Common myeloid progenitor, CD34-positive (primary cell): ENCODE data around the gene ADGRF3.
"Not testable (repeated sequence)": the region's sequence is repeated elsewhere in the genome, so short reads cannot be mapped to it uniquely, and the experiment has no call there.

Experiments used
- CTCF ChIA-PET: fragments of 350-600 bp; sonication (Branson Sonifier 250); formaldehyde crosslinking; loops from one replicate; lab custom pipeline; 2021; ENCODE audit warnings: antibody characterized with exemption; lab: Charles Lee
- POLR2A ChIA-PET: fragments of 350-600 bp; sonication (Branson Sonifier 250); formaldehyde crosslinking; loops from one replicate; lab custom pipeline; 2021; ENCODE audit warnings: antibody characterized with exemption; lab: Charles Lee
- DNase-seq, 3 donors: peaks; one replicate each; pipeline versions ENCODE4 v3.0.0 to v3.0.0-alpha.2; 2013
- H3K27ac ChIP-seq, 2 experiments: 1 replicate in 1 of 2; 2 replicates in 1 of 2; pipeline ENCODE4 v1.7.0; 2013; ENCODE audit warnings: inconsistent platforms in 2 of 2, low read length in 2 of 2, mild to moderate bottlenecking in 2 of 2, low read depth in 1 of 2, moderate library complexity in 1 of 2; ENCODE audit not compliant: severe bottlenecking in 2 of 2, insufficient read depth in 1 of 2, poor library complexity in 1 of 2
- H3K27me3 ChIP-seq, 5 experiments: replicated peaks in 2 of 5; 1 replicate in 3 of 5; 2 replicates in 2 of 5; pipeline versions ENCODE4 v1.6.1 to v1.7.0; 2013; ENCODE audit warnings: low read length in 4 of 5, mild to moderate bottlenecking in 2 of 5, moderate library complexity in 2 of 5, inconsistent platforms in 1 of 5; ENCODE audit not compliant: insufficient read depth in 5 of 5, control insufficient read depth in 4 of 5
- H3K36me3 ChIP-seq, 4 experiments: 1 replicate in 2 of 4; 2 replicates in 2 of 4; pipeline versions ENCODE4 v1.6.1 to v1.7.0; 2013; ENCODE audit warnings: low read length in 3 of 4, control low read depth in 1 of 4, mild to moderate bottlenecking in 1 of 4; ENCODE audit not compliant: control insufficient read depth in 4 of 4, insufficient read depth in 4 of 4
- H3K4me1 ChIP-seq, 4 experiments: 1 replicate in 3 of 4; 2 replicates in 1 of 4; pipeline versions ENCODE4 v1.6.1 to v1.7.1; 2013; ENCODE audit warnings: low read length in 3 of 4, mild to moderate bottlenecking in 3 of 4, control low read depth in 1 of 4, inconsistent platforms in 1 of 4, moderate library complexity in 1 of 4; ENCODE audit not compliant: control insufficient read depth in 4 of 4, insufficient read depth in 4 of 4; ENCODE audit errors: control extremely low read depth in 1 of 4
- H3K4me3 ChIP-seq, 7 experiments: 1 replicate in 4 of 7; 2 replicates in 3 of 7; pipeline versions ENCODE4 v1.5.1 to v1.7.0; 2013; ENCODE audit warnings: mild to moderate bottlenecking in 7 of 7, low read length in 6 of 7, moderate library complexity in 6 of 7, inconsistent platforms in 2 of 7, low read depth in 2 of 7, control low read depth in 1 of 7; ENCODE audit not compliant: insufficient read depth in 4 of 7, control insufficient read depth in 1 of 7; ENCODE audit errors: extremely low read depth in 1 of 7
- H3K9me3 ChIP-seq, 5 experiments: 1 replicate in 4 of 5; 2 replicates in 1 of 5; pipeline versions ENCODE4 v1.6.1 to v1.7.1; 2013; ENCODE audit warnings: low read length in 4 of 5, mild to moderate bottlenecking in 2 of 5, inconsistent platforms in 1 of 5, low read depth in 1 of 5, moderate library complexity in 1 of 5; ENCODE audit not compliant: control insufficient read depth in 4 of 5, insufficient read depth in 2 of 5; ENCODE audit errors: control extremely low read depth in 1 of 5
- WGBS: methylation state at CpG from one replicate; pipeline ENCODE4 v1.1.5; 2013; ENCODE audit not compliant: insufficient coverage; 5-methylcytosine and 5-hydroxymethylcytosine counted together

ADGRF3 gene

GRCh38 chr2:26330604-26331003 lies 16.0 kb downstream of the ADGRF3 start:
- POLR2A ChIA-PET = no interaction called here

GRCh38 chr2:26330114-26330549 lies 16.5 kb downstream of the ADGRF3 start:
- Histone ChIP-seq H3K4me1 (peaks cover 2 to 39% (median 9%) of the 10 kb centered on the region in 4 experiments), H3K9me3 (no peaks in the 10 kb centered on the region), H3K27me3 (no peaks in the 10 kb centered on the region), H3K4me3 (peak overlapping the region in 2 of 7 experiments; percentile 19 to 37), H3K36me3 (no peaks in the 10 kb centered on the region), H3K27ac (no peak overlapping the region)
- 0% methylated on average over 6 of the region's 7 CpGs for WGBS
- ChIA-PET POLR2A (no interaction called here), CTCF (interaction anchor here (1.1 to 4.0 kb wide), 5 partner anchors 13 to 139 kb away, joined by 3 to 23 read pairs (median 3); no protein-coding TSS in a partner anchor)
- DNase-seq = peak; percentile 84 to 87 (median 87)

More at GRCh38 chr2:26330604-26331003, 16.0 kb downstream of the ADGRF3 start:
- CTCF ChIA-PET = interaction anchor here (0.9 to 4.0 kb wide), 6 partner anchors 13 to 139 kb away, joined by 3 to 23 read pairs (median 3); no protein-coding TSS in a partner anchor
- peaks cover 2 to 39% (median 9%) of the 10 kb centered on the region in 4 experiments for H3K4me1 ChIP-seq
- no peaks in the 10 kb centered on the region for H3K9me3 ChIP-seq
- no peaks in the 10 kb centered on the region for H3K36me3 ChIP-seq
- no peak overlapping the region for H3K27ac ChIP-seq
- DNase-seq = no peak
- WGBS = 100% methylated on average over 1 of the region's 3 CpGs
- no peaks in the 10 kb centered on the region for H3K27me3 ChIP-seq
- peak overlapping the region in 1 of 7 experiments; percentile 37 for H3K4me3 ChIP-seq

GRCh38 chr2:26329083-26329482 lies 17.5 kb downstream of the ADGRF3 start:
- H3K4me3 ChIP-seq, H3K9me3 ChIP-seq, H3K27me3 ChIP-seq, H3K27ac ChIP-seq, DNase-seq, POLR2A ChIA-PET, H3K36me3 ChIP-seq: not testable (repeated sequence)
- CTCF ChIA-PET = interaction anchor here (1.2 to 4.0 kb wide), 3 partner anchors 12 to 98 kb away, joined by 3 to 23 read pairs (median 3); no protein-coding TSS in a partner anchor
- WGBS = 100% methylated on average over 2 of the region's 4 CpGs
- peaks cover 2 to 39% (median 9%) of the 10 kb centered on the region in 4 experiments for H3K4me1 ChIP-seq

- CTCF ChIA-PET = interaction anchor here (0.6 to 4.0 kb wide), 6 partner anchors 10 to 882 kb away, joined by 3 to 23 read pairs (median 3); no protein-coding TSS in a partner anchor
- peaks cover 2 to 36% (median 9%) of the 10 kb centered on the region in 4 experiments for H3K4me1 ChIP-seq
- H3K27ac ChIP-seq = no peak overlapping the region
- no peaks in the 10 kb centered on the region for H3K9me3 ChIP-seq
- WGBS = 57% methylated on average over 1 of the region's 5 CpGs
- POLR2A ChIA-PET = no interaction called here
- no peak overlapping the region for H3K4me3 ChIP-seq
- H3K27me3 ChIP-seq = no peaks in the 10 kb centered on the region
- H3K36me3 ChIP-seq = no peaks in the 10 kb centered on the region
- peak in 2 of 3 donors; percentile 23 to 26 for DNase-seq
Observed at GRCh38 chr2:26327291-26328272, 19.0 kb downstream of the ADGRF3 start.

- Histone ChIP-seq H3K27ac (no peak overlapping the region), H3K27me3 (no peaks in the 10 kb centered on the region), H3K36me3 (no peaks in the 10 kb centered on the region), H3K4me1 (peaks cover 2 to 36% (median 9%) of the 10 kb centered on the region in 4 experiments), H3K4me3 (no peak overlapping the region), H3K9me3 (no peaks in the 10 kb centered on the region)
- ChIA-PET POLR2A (no interaction called here), CTCF (interaction anchor here (1.0 kb wide), 2 partner anchors 9 to 27 kb away, joined by 3 to 4 read pairs; no protein-coding TSS in a partner anchor)
- 100% methylated on average over 1 of the region's 1 CpG for WGBS
- DNase-seq = no peak
Observed at GRCh38 chr2:26326514-26326913, 20.1 kb downstream of the ADGRF3 start.

- Histone ChIP-seq H3K27me3 (no peaks in the 10 kb centered on the region), H3K36me3 (no peaks in the 10 kb centered on the region), H3K9me3 (no peaks in the 10 kb centered on the region), H3K4me1 (peaks cover 2 to 35% (median 9%) of the 10 kb centered on the region in 4 experiments), H3K4me3 (no peak overlapping the region), H3K27ac (no peak overlapping the region)
- DNase-seq = no peak
- ChIA-PET POLR2A (no interaction called here), CTCF (no interaction called here)
- 100% methylated on average over 1 of the region's 4 CpGs for WGBS
Observed at GRCh38 chr2:26325851-26326250, 20.7 kb downstream of the ADGRF3 start.
